Measurements from ENCODE around the gene PRX. TPM values are rescaled to one million over a fixed set of nuclear protein-coding genes. Genes with fewer than 3 reads are reported as not detected.
"Not testable (repeated sequence)": the region's sequence is repeated elsewhere in the genome, so short reads cannot be mapped to it uniquely, and the experiment has no call there.

The PRX gene
- polyA plus RNA-seq, 1 donor from 2014 or later = 0.20 TPM

DNA sequence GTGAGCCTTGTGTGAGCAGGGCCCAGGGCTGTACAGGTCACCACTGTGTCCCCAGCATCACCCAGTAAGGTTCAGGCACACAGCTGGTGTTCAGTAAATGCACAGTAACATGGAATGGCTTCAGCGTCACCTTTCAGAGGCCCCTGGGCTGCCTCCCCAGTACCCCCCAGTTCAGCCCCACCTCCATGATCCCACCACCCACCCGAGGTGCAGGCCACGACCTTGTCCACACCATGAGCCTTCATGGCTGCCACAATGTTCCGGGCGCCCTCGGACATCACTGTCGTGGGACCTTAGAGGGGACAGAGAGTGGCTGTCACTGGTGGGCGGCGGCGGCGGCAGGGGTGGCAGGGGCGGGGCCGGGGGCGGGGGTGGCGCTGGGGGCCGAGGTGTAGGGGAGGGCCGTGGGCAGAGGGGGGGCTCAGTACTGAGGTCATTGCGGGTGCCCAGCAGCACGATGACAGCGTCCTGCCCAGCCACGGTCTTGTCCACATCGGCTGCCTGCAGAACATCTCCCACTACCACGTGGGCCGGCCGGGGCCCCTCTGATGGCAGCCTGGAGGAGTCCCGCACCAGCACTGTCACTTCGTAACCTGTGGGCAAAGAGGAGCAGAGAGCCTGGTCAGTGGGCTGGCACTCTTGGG is 44.9 kb upstream of the PRX start:
- Histone ChIP-seq H3K79me2 (replicated peaks; ENCODE audit: insufficient read depth, low read length) (no peaks in the 10 kb centered on the region), H2AFZ (ENCODE audit: low read depth, low read length) (no peak overlapping the region), H3K27ac (ENCODE audit: low read length) (no peak overlapping the region), H3K9me3 (ENCODE audit: low read length) (no peaks in the 10 kb centered on the region), H3K36me3 (ENCODE audit: insufficient read depth, low read length) (no peaks in the 10 kb centered on the region), H3K27me3 (ENCODE audit: insufficient read depth, low read depth, low read length) (no peaks in the 10 kb centered on the region), H3K4me2 (ENCODE audit: low read length) (no peak overlapping the region), H3F3A (ENCODE audit: insufficient read depth, low read length, poor library complexity, severe bottlenecking) (no peaks in the 10 kb centered on the region), H3K9me2 (ENCODE audit: insufficient read depth, low read length) (no peaks in the 10 kb centered on the region), H3K4me3 (ENCODE audit: low read length) (no peak overlapping the region), H4K20me1 (ENCODE audit: insufficient read depth) (no peaks in the 10 kb centered on the region), H3K9ac (ENCODE audit: low read length) (no peak overlapping the region)
- TF ChIP-seq SMC3 (conservative IDR thresholded peaks at IDR 0.05; ENCODE audit: poor library complexity) (no peak), POLR2AphosphoS5 (IDR thresholded peaks at IDR 0.05) (no peak)

DNA sequence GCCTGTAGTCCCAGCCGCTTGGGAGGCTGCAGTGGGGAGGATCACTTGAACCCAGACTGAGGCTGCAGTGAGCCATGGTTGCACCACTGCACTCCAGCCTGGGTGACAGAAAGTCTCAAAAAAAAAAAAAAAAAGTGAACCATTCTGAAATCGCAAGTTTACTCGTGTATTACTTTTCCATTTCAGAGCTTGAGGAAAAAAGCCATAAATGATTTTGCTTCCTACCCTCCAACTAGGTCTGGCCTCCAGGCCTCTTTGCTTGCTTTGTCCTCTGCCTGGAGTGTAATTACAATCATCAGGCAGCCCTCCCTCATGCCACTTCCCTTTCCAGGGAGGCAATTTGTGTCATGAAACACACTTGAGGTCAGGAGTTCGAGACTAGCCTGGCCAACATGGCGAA is 43.9 kb upstream of the PRX start:
- H3K27me3 ChIP-seq (ENCODE audit: insufficient read depth, low read depth, low read length) = no peaks in the 10 kb centered on the region
- H3K4me2 ChIP-seq (ENCODE audit: low read length) = no peak overlapping the region
- H2AFZ ChIP-seq (ENCODE audit: low read depth, low read length) = no peak overlapping the region
- no peaks in the 10 kb centered on the region for H3K9me3 ChIP-seq (ENCODE audit: low read length)
- no peak overlapping the region for H3K4me3 ChIP-seq (ENCODE audit: low read length)
- no peak overlapping the region for H3K27ac ChIP-seq (ENCODE audit: low read length)
- no peak for TF ChIP-seq SMC3 (conservative IDR thresholded peaks at IDR 0.05; ENCODE audit: poor library complexity)
- TF ChIP-seq, protein P1, sequence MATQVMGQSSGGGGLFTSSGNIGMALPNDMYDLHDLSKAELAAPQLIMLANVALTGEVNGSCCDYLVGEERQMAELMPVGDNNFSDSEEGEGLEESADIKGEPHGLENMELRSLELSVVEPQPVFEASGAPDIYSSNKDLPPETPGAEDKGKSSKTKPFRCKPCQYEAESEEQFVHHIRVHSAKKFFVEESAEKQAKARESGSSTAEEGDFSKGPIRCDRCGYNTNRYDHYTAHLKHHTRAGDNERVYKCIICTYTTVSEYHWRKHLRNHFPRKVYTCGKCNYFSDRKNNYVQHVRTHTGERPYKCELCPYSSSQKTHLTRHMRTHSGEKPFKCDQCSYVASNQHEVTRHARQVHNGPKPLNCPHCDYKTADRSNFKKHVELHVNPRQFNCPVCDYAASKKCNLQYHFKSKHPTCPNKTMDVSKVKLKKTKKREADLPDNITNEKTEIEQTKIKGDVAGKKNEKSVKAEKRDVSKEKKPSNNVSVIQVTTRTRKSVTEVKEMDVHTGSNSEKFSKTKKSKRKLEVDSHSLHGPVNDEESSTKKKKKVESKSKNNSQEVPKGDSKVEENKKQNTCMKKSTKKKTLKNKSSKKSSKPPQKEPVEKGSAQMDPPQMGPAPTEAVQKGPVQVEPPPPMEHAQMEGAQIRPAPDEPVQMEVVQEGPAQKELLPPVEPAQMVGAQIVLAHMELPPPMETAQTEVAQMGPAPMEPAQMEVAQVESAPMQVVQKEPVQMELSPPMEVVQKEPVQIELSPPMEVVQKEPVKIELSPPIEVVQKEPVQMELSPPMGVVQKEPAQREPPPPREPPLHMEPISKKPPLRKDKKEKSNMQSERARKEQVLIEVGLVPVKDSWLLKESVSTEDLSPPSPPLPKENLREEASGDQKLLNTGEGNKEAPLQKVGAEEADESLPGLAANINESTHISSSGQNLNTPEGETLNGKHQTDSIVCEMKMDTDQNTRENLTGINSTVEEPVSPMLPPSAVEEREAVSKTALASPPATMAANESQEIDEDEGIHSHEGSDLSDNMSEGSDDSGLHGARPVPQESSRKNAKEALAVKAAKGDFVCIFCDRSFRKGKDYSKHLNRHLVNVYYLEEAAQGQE (IDR thresholded peaks at IDR 0.05; ENCODE audit: borderline replicate concordance) = no peak
- TF ChIP-seq EZH2 (IDR thresholded peaks at IDR 0.05; ENCODE audit: borderline replicate concordance, insufficient read depth, low read length, poor library complexity, severe bottlenecking) = no peak
- TF ChIP-seq POLR2AphosphoS5 (IDR thresholded peaks at IDR 0.05) = no peak
- TF ChIP-seq TAF1 (IDR thresholded peaks at IDR 0.05; ENCODE audit: low read depth) = no peak
- TF ChIP-seq, protein P2, sequence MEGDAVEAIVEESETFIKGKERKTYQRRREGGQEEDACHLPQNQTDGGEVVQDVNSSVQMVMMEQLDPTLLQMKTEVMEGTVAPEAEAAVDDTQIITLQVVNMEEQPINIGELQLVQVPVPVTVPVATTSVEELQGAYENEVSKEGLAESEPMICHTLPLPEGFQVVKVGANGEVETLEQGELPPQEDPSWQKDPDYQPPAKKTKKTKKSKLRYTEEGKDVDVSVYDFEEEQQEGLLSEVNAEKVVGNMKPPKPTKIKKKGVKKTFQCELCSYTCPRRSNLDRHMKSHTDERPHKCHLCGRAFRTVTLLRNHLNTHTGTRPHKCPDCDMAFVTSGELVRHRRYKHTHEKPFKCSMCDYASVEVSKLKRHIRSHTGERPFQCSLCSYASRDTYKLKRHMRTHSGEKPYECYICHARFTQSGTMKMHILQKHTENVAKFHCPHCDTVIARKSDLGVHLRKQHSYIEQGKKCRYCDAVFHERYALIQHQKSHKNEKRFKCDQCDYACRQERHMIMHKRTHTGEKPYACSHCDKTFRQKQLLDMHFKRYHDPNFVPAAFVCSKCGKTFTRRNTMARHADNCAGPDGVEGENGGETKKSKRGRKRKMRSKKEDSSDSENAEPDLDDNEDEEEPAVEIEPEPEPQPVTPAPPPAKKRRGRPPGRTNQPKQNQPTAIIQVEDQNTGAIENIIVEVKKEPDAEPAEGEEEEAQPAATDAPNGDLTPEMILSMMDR (IDR thresholded peaks at IDR 0.05; ENCODE audit: poor library complexity, severe bottlenecking) = no peak
- no peak for TF ChIP-seq RAD21 (conservative IDR thresholded peaks at IDR 0.05)
- no peak for TF ChIP-seq MXI1 (conservative IDR thresholded peaks at IDR 0.05; ENCODE audit: poor library complexity, severe bottlenecking)
- no peak for TF ChIP-seq EP300 (conservative IDR thresholded peaks at IDR 0.05; ENCODE audit: poor library complexity, severe bottlenecking)
- H3K9ac ChIP-seq (ENCODE audit: low read length) = no peak overlapping the region
- no peaks in the 10 kb centered on the region for H3K79me2 ChIP-seq (replicated peaks; ENCODE audit: insufficient read depth, low read length)
- H3K9me2 ChIP-seq (ENCODE audit: insufficient read depth, low read length) = no peaks in the 10 kb centered on the region
- H3F3A ChIP-seq (ENCODE audit: insufficient read depth, low read length, poor library complexity, severe bottlenecking) = no peaks in the 10 kb centered on the region
- H4K20me1 ChIP-seq (ENCODE audit: insufficient read depth) = no peaks in the 10 kb centered on the region
- no peaks in the 10 kb centered on the region for H3K36me3 ChIP-seq (ENCODE audit: insufficient read depth, low read length)

DNA sequence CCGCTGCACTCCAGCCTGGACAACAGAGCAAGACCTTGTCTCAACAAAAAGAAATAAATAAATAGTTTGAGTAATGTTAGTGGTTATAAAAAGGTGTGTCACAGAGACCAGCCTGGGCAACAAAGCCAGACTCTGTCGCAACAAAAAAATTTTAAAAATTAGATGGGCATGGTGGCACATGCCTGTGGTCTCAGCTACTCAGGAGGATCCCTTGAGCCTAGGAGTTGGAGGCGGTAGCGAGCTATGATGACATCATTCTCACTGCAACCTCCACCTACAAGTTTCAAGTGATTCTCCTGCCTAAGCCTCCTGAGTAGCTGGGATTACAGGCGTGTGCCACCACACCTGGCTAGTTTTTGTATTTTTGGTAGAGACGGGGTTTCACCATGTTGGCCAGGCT is 40.8 kb upstream of the PRX start:
- not testable (repeated sequence) for H3K79me2 ChIP-seq (replicated peaks; ENCODE audit: insufficient read depth, low read length); H3K27ac ChIP-seq (ENCODE audit: low read length); H3K9me2 ChIP-seq (ENCODE audit: insufficient read depth, low read length); H3F3A ChIP-seq (ENCODE audit: insufficient read depth, low read length, poor library complexity, severe bottlenecking); H3K4me3 ChIP-seq (ENCODE audit: low read length); H3K9me3 ChIP-seq (ENCODE audit: low read length); H3K4me2 ChIP-seq (ENCODE audit: low read length); H4K20me1 ChIP-seq (ENCODE audit: insufficient read depth); H2AFZ ChIP-seq (ENCODE audit: low read depth, low read length); H3K36me3 ChIP-seq (ENCODE audit: insufficient read depth, low read length); H3K27me3 ChIP-seq (ENCODE audit: insufficient read depth, low read depth, low read length); H3K9ac ChIP-seq (ENCODE audit: low read length)

Measured in neural cell (in vitro differentiated cells).